HCT116 (cell line): ENCODE data around the gene APBA2. TPM values are rescaled to one million over a fixed set of nuclear protein-coding genes. Genes with fewer than 3 reads are reported as not detected.

ENCODE experiments used
- ATAC-seq: fragments of 200-7000 bp; cut with Tn5 transposase; 2 replicates; pipeline ENCODE4 v1.9.1; 2020; ENCODE audit warnings: mild to moderate bottlenecking, moderate library complexity
- BruUV-seq: library from RNA; stranded (reverse); fragments of 400-500 nt; replicated peaks from 2 replicates; lab custom pipeline; 2021; lab: Mats Ljungman, UMichigan
- CTCF ChIA-PET: fragments of 300-600 bp; sonication (Branson Sonifier 250); formaldehyde crosslinking; loops from one replicate; lab custom pipeline; 2021; ENCODE audit warnings: antibody characterized with exemption; lab: Charles Lee
- POLR2A ChIA-PET: fragments of 300-600, 350-600 bp; sonication (Branson Sonifier 250); formaldehyde crosslinking; loops from one replicate; lab custom pipeline; 2021; ENCODE audit warnings: antibody characterized with exemption; lab: Charles Lee
- RAD21 ChIA-PET, 2 experiments: fragments of 300-600 bp; sonication (Branson Sonifier 250); formaldehyde crosslinking; loops; one replicate each; lab custom pipeline; 2023; ENCODE audit warnings: low total read pairs in 2 of 2; ENCODE audit not compliant: uncharacterized antibody in 2 of 2, unreplicated experiment in 2 of 2, low non-redundant PET in 1 of 2; lab: Charles Lee
- DNase-seq: peaks from one replicate; pipeline ENCODE4 v3.0.0-alpha.2; 2010; ENCODE audit warnings: low read depth, low spot score
- H2AFZ ChIP-seq: fragments of 200-600 bp; shearing (Covaris generic), sonication (generic); 2 replicates; pipeline ENCODE4 v1.6.1; 2017; ENCODE audit warnings: low read depth, mixed run types, mixed read lengths, antibody characterized with exemption, low read length; ENCODE audit not compliant: poor library complexity, severe bottlenecking
- H3K27ac ChIP-seq: 2 replicates; pipeline ENCODE4 v1.5.1; 2012; ENCODE audit warnings: low read depth, low read length
- H3K27me3 ChIP-seq: fragments of 200-600 bp; sonication (generic); 2 replicates; pipeline ENCODE4 v1.6.1; 2016; ENCODE audit warnings: mixed run types, low read length, mixed read lengths; ENCODE audit not compliant: insufficient read depth
- H3K36me3 ChIP-seq, 2 experiments: fragments of 200-500 bp in 1 of 2; fragments of 200-600 bp in 1 of 2; sonication (Bioruptor generic) in 1 of 2; sonication (generic) in 1 of 2; 2 replicates each; pipeline versions ENCODE4 v1.5.1 to v1.6.1; 2014 to 2016; ENCODE audit warnings: low read length in 2 of 2, inconsistent platforms in 1 of 2, mixed read lengths in 1 of 2, mixed run types in 1 of 2; ENCODE audit not compliant: insufficient read depth in 2 of 2, control insufficient read depth in 1 of 2
- H3K4me1 ChIP-seq, 2 experiments: fragments of 200-600 bp in 1 of 2; sonication (generic) in 1 of 2; 2 replicates each; pipeline versions ENCODE4 v1.5.1 to v1.6.1; 2012 to 2017; ENCODE audit warnings: low read length in 2 of 2, inconsistent platforms in 1 of 2, mild to moderate bottlenecking in 1 of 2, mixed read lengths in 1 of 2, mixed run types in 1 of 2, moderate library complexity in 1 of 2; ENCODE audit not compliant: insufficient read depth in 2 of 2, control insufficient read depth in 1 of 2
- H3K4me2 ChIP-seq: fragments of 200-600 bp; sonication (generic); 2 replicates; pipeline ENCODE4 v1.6.1; 2017; ENCODE audit warnings: mixed run types, low read length, mixed read lengths
- H3K4me3 ChIP-seq, 2 experiments: fragments of 200-600 bp in 1 of 2; sonication (generic) in 1 of 2; replicated peaks in 1 of 2; 2 replicates each; pipeline ENCODE4 v1.5.1; 2011 to 2016; ENCODE audit warnings: low read length in 2 of 2, control low read depth in 1 of 2, low read depth in 1 of 2, mild to moderate bottlenecking in 1 of 2, mixed read lengths in 1 of 2, mixed run types in 1 of 2
- H3K79me2 ChIP-seq: fragments of 200-600 bp; sonication (generic); 2 replicates; pipeline ENCODE4 v1.6.1; 2017; ENCODE audit warnings: mild to moderate bottlenecking, mixed run types, low read length, moderate library complexity, mixed read lengths; ENCODE audit not compliant: insufficient read depth
- H3K9ac ChIP-seq: fragments of 200-600 bp; sonication (generic); 2 replicates; pipeline ENCODE4 v1.6.1; 2016; ENCODE audit warnings: low read length, mixed read lengths
- H3K9me2 ChIP-seq: fragments of 200-600 bp; sonication (generic), shearing (Covaris generic); 2 replicates; pipeline ENCODE4 v1.6.1; 2017; ENCODE audit warnings: mixed run types, mild to moderate bottlenecking, moderate library complexity; ENCODE audit not compliant: insufficient read depth
- H3K9me3 ChIP-seq, 2 experiments: fragments of 200-500 bp in 1 of 2; fragments of 200-600 bp in 1 of 2; sonication (Bioruptor generic) in 1 of 2; sonication (generic) in 1 of 2; 2 replicates each; pipeline ENCODE4 v1.6.1; 2014 to 2017; ENCODE audit warnings: low read length in 2 of 2, mixed read lengths in 2 of 2, inconsistent platforms in 1 of 2, low read depth in 1 of 2, mild to moderate bottlenecking in 1 of 2, mixed run types in 1 of 2, moderate library complexity in 1 of 2; ENCODE audit not compliant: control insufficient read depth in 1 of 2, insufficient read depth in 1 of 2
- H4K20me1 ChIP-seq: fragments of 200-600 bp; sonication (generic), shearing (Covaris generic); 2 replicates; pipeline ENCODE4 v1.6.1; 2017; ENCODE audit warnings: mixed run types, mild to moderate bottlenecking, moderate library complexity; ENCODE audit not compliant: insufficient read depth
- ATF3 ChIP-seq: IDR thresholded peaks from 2 replicates; pipeline ENCODE4 v1.6.1; 2012
- CBX3 ChIP-seq: IDR thresholded peaks from 2 replicates; pipeline ENCODE4 v1.6.1; 2012; ENCODE audit warnings: low read depth
- CEBPB ChIP-seq: IDR thresholded peaks from 2 replicates; pipeline ENCODE4 v1.6.1; 2012; ENCODE audit warnings: low read depth
- EGR1 ChIP-seq: IDR thresholded peaks from 2 replicates; pipeline ENCODE4 v1.6.1; 2012; ENCODE audit warnings: low read depth
- ELF1 ChIP-seq: IDR thresholded peaks from 2 replicates; pipeline ENCODE4 v1.6.1; 2012; ENCODE audit warnings: low read depth, borderline replicate concordance
- EZH2 ChIP-seq: fragments of 200-600 bp; sonication (generic); IDR thresholded peaks from 2 replicates; pipeline ENCODE4 v1.6.1; 2017; ENCODE audit warnings: antibody characterized with exemption, mixed run types
- EZH2phosphoT487 ChIP-seq: fragments of 200-600 bp; IDR thresholded peaks from 2 replicates; pipeline ENCODE4 v1.6.1; 2018; ENCODE audit warnings: antibody characterized with exemption, borderline replicate concordance
- JUND ChIP-seq: IDR thresholded peaks from 2 replicates; pipeline ENCODE4 v1.6.1; 2012
- MAX ChIP-seq: IDR thresholded peaks from 2 replicates; pipeline ENCODE4 v1.6.1; 2012
- RAD21 ChIP-seq: IDR thresholded peaks from 2 replicates; pipeline ENCODE4 v1.6.1; 2012; ENCODE audit warnings: low read depth, mild to moderate bottlenecking
- SP1 ChIP-seq: IDR thresholded peaks from 2 replicates; pipeline ENCODE4 v1.6.1; 2012; ENCODE audit warnings: low read depth
- SRF ChIP-seq: IDR thresholded peaks from 2 replicates; pipeline ENCODE4 v1.6.1; 2012; ENCODE audit warnings: low read depth
- TCF7L2 ChIP-seq: IDR thresholded peaks from 2 replicates; pipeline ENCODE4 v1.7.0; 2011; ENCODE audit warnings: borderline replicate concordance, inconsistent platforms; ENCODE audit not compliant: insufficient read depth, insufficient read length; ENCODE audit errors: extremely low read depth
- YY1 ChIP-seq: IDR thresholded peaks from 2 replicates; pipeline ENCODE4 v1.6.1; 2011; ENCODE audit warnings: low read length, low read depth, moderate library complexity, mild to moderate bottlenecking; ENCODE audit not compliant: insufficient replicate concordance; ENCODE audit errors: extremely low read depth
- ZBTB33 ChIP-seq: IDR thresholded peaks from 2 replicates; pipeline ENCODE4 v1.6.1; 2011; ENCODE audit warnings: mild to moderate bottlenecking, low read length, moderate library complexity; ENCODE audit not compliant: insufficient replicate concordance; ENCODE audit errors: extremely low read depth
- ZFX ChIP-seq: fragments of 450-650 bp; IDR thresholded peaks from 2 replicates; pipeline ENCODE4 v1.6.1; 2017
- ZNF274 ChIP-seq: fragments of 200-500 bp; sonication (Bioruptor generic); IDR thresholded peaks from 2 replicates; pipeline ENCODE4 v1.6.1; 2014; ENCODE audit warnings: mild to moderate bottlenecking, low read depth, low read length, inconsistent platforms
- intact Hi-C: fragments of 100-400 bp; cut with micrococcal nuclease; formaldehyde crosslinking; loops from 2 replicates; pipeline ENCODE4 v1.10.0; 2022
- total RNA-seq: library from RNA; stranded (reverse); gene quantifications from one replicate; pipeline ENCODE4 v1.2.1, GENCODE V29; 2021; ENCODE audit not compliant: unreplicated experiment
- TF ChIP-seq, protein P1 (sequence below), 3 experiments: fragments of 200-600 bp in 1 of 3; sonication (generic) in 1 of 3; IDR thresholded peaks in 2 of 3; conservative IDR thresholded peaks in 1 of 3; 2 replicates each; pipeline ENCODE4 v1.5.1; 2012 to 2017; ENCODE audit warnings: low read depth in 2 of 3, low read length in 2 of 3, antibody characterized with exemption in 1 of 3, borderline replicate concordance in 1 of 3, control low read depth in 1 of 3, mild to moderate bottlenecking in 1 of 3, mixed read lengths in 1 of 3, mixed run types in 1 of 3, moderate library complexity in 1 of 3; ENCODE audit not compliant: insufficient read depth in 1 of 3
- TF ChIP-seq, protein P2 (sequence below): IDR thresholded peaks from 2 replicates; pipeline ENCODE4 v1.6.1; 2012; ENCODE audit warnings: low read depth

Gene APBA2
- total RNA-seq, 1 experiment from 2014 or later: 0.47 TPM

DNA sequence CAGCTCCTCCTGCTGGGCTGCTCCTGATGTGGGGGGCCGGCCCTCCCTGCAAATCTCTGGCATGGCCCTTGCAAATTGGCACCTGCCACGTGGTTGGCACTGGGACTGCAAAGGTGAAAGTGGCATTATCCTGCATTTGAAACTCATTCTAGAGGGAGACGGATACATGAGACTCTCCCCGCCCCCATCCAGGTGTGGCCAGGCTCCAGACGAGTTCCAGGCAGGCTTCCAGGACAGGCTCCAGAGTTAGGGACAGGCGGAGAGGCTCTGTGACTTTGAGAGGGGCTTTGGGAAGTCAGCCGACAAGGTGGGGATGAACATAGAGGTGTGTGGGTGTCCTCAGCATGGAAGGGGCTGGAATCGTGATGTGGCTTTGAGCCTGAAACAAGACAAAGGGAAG is 178.5 kb downstream of the APBA2 start:
- intact Hi-C loops: no loop called here
- BruUV-seq: no TSS peak
- DNase-seq: no peak
- Histone ChIP-seq H3K36me3 (no peaks in the 10 kb centered on the region), H3K4me3 (no peak overlapping the region), H3K4me1 (no peaks in the 10 kb centered on the region), H3K4me2 (no peak overlapping the region), H3K27me3 (no peaks in the 10 kb centered on the region), H2AFZ (no peak overlapping the region), H3K79me2 (no peaks in the 10 kb centered on the region), H3K9ac (no peak overlapping the region), H4K20me1 (no peaks in the 10 kb centered on the region), H3K27ac (no peak overlapping the region), H3K9me2 (no peaks in the 10 kb centered on the region), H3K9me3 (no peaks in the 10 kb centered on the region)
- RAD21 ChIA-PET: interaction anchor here in 1 of 2 experiments (0.6 kb wide), 1 partner anchor 21 kb away, joined by 3 read pairs; no protein-coding TSS in a partner anchor
- CTCF ChIA-PET: no interaction called here
- POLR2A ChIA-PET: no interaction called here
- TF ChIP-seq, protein P1, sequence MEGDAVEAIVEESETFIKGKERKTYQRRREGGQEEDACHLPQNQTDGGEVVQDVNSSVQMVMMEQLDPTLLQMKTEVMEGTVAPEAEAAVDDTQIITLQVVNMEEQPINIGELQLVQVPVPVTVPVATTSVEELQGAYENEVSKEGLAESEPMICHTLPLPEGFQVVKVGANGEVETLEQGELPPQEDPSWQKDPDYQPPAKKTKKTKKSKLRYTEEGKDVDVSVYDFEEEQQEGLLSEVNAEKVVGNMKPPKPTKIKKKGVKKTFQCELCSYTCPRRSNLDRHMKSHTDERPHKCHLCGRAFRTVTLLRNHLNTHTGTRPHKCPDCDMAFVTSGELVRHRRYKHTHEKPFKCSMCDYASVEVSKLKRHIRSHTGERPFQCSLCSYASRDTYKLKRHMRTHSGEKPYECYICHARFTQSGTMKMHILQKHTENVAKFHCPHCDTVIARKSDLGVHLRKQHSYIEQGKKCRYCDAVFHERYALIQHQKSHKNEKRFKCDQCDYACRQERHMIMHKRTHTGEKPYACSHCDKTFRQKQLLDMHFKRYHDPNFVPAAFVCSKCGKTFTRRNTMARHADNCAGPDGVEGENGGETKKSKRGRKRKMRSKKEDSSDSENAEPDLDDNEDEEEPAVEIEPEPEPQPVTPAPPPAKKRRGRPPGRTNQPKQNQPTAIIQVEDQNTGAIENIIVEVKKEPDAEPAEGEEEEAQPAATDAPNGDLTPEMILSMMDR (IDR thresholded peaks at IDR 0.05 in 2 of 3, conservative IDR thresholded peaks at IDR 0.05 in 1 of 3; ENCODE audit: borderline replicate concordance in 1 of 3, insufficient read depth in 1 of 3, low read depth in 2 of 3, low read length in 2 of 3): no peak
- no peak for TF ChIP-seq CBX3
- TF ChIP-seq EZH2phosphoT487: no peak
- no peak for TF ChIP-seq ZFX
- TF ChIP-seq, protein P2, sequence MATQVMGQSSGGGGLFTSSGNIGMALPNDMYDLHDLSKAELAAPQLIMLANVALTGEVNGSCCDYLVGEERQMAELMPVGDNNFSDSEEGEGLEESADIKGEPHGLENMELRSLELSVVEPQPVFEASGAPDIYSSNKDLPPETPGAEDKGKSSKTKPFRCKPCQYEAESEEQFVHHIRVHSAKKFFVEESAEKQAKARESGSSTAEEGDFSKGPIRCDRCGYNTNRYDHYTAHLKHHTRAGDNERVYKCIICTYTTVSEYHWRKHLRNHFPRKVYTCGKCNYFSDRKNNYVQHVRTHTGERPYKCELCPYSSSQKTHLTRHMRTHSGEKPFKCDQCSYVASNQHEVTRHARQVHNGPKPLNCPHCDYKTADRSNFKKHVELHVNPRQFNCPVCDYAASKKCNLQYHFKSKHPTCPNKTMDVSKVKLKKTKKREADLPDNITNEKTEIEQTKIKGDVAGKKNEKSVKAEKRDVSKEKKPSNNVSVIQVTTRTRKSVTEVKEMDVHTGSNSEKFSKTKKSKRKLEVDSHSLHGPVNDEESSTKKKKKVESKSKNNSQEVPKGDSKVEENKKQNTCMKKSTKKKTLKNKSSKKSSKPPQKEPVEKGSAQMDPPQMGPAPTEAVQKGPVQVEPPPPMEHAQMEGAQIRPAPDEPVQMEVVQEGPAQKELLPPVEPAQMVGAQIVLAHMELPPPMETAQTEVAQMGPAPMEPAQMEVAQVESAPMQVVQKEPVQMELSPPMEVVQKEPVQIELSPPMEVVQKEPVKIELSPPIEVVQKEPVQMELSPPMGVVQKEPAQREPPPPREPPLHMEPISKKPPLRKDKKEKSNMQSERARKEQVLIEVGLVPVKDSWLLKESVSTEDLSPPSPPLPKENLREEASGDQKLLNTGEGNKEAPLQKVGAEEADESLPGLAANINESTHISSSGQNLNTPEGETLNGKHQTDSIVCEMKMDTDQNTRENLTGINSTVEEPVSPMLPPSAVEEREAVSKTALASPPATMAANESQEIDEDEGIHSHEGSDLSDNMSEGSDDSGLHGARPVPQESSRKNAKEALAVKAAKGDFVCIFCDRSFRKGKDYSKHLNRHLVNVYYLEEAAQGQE: no peak
- no peak for TF ChIP-seq ZNF274
- no peak for TF ChIP-seq ATF3
- TF ChIP-seq MAX: no peak
- TF ChIP-seq SRF: no peak
- TF ChIP-seq CEBPB: no peak
- no peak for TF ChIP-seq EZH2
- TF ChIP-seq RAD21: no peak
- no peak for TF ChIP-seq ZBTB33
- no peak for TF ChIP-seq JUND
- no peak for TF ChIP-seq ELF1
- no peak for TF ChIP-seq TCF7L2
- TF ChIP-seq SP1: no peak
- no peak for TF ChIP-seq EGR1
- TF ChIP-seq YY1: no peak
- no peak for ATAC-seq
